Ishikawa (cell line): ENCODE data around the gene PPP1R12C.

ENCODE experiments used
- CEBPB ChIP-seq: IDR thresholded peaks from 2 replicates; pipeline ENCODE4 v1.6.1; 2012
- CREB1 ChIP-seq: IDR thresholded peaks from 2 replicates; pipeline ENCODE4 v1.6.1; 2012; ENCODE audit warnings: low read depth
- EGR1 ChIP-seq: IDR thresholded peaks from 2 replicates; pipeline ENCODE4 v1.6.1; 2012
- EP300 ChIP-seq: IDR thresholded peaks from 2 replicates; pipeline ENCODE4 v1.6.1; 2012; ENCODE audit warnings: borderline replicate concordance
- FOXM1 ChIP-seq: IDR thresholded peaks from 2 replicates; pipeline ENCODE4 v1.6.1; 2012; ENCODE audit warnings: low read depth, borderline replicate concordance
- NFIC ChIP-seq: IDR thresholded peaks from 2 replicates; pipeline ENCODE4 v1.6.1; 2012
- RAD21 ChIP-seq: IDR thresholded peaks from 2 replicates; pipeline ENCODE4 v1.6.1; 2012; ENCODE audit warnings: low read depth
- TAF1 ChIP-seq: IDR thresholded peaks from 2 replicates; pipeline ENCODE4 v1.6.1; 2012; ENCODE audit warnings: low read depth, mild to moderate bottlenecking
- TCF12 ChIP-seq: IDR thresholded peaks from 2 replicates; pipeline ENCODE4 v1.6.1; 2012; ENCODE audit warnings: low read depth
- TEAD4 ChIP-seq: IDR thresholded peaks from 2 replicates; pipeline ENCODE4 v1.6.1; 2012
- YY1 ChIP-seq: IDR thresholded peaks from 2 replicates; pipeline ENCODE4 v1.6.1; 2012; ENCODE audit warnings: low read depth
- ZBTB7A ChIP-seq: IDR thresholded peaks from 2 replicates; pipeline ENCODE4 v1.6.1; 2012; ENCODE audit warnings: low read depth
- TF ChIP-seq, protein P1 (sequence below): IDR thresholded peaks from 2 replicates; pipeline ENCODE4 v1.6.1; 2012; ENCODE audit warnings: low read depth, mild to moderate bottlenecking
- TF ChIP-seq, protein P2 (sequence below): IDR thresholded peaks from 2 replicates; pipeline ENCODE4 v1.6.1; 2012
- TF ChIP-seq, protein P3 (sequence below): IDR thresholded peaks from 2 replicates; pipeline ENCODE4 v1.6.1; 2012

Gene PPP1R12C

DNA sequence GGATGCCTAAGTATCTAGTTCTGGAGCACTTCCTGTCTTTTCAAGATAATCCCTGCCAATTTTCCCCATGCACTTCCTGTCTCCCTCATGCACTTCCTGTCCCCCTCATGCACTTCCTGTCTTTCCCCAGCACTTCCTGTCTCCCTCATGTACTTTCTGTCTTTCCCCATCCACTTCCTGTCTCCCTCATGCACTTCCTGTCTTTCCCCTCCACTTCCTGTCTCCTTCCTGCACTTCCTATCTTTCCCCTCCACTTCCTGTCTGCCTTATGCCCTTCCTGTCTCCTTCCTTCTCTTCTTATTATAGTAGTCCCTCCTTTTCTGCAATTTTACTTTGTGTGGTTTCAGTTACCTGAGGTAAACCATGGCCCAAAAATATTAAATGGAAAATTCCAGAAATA lies 34.6 kb upstream of the PPP1R12C start:
- TF ChIP-seq, protein P1, sequence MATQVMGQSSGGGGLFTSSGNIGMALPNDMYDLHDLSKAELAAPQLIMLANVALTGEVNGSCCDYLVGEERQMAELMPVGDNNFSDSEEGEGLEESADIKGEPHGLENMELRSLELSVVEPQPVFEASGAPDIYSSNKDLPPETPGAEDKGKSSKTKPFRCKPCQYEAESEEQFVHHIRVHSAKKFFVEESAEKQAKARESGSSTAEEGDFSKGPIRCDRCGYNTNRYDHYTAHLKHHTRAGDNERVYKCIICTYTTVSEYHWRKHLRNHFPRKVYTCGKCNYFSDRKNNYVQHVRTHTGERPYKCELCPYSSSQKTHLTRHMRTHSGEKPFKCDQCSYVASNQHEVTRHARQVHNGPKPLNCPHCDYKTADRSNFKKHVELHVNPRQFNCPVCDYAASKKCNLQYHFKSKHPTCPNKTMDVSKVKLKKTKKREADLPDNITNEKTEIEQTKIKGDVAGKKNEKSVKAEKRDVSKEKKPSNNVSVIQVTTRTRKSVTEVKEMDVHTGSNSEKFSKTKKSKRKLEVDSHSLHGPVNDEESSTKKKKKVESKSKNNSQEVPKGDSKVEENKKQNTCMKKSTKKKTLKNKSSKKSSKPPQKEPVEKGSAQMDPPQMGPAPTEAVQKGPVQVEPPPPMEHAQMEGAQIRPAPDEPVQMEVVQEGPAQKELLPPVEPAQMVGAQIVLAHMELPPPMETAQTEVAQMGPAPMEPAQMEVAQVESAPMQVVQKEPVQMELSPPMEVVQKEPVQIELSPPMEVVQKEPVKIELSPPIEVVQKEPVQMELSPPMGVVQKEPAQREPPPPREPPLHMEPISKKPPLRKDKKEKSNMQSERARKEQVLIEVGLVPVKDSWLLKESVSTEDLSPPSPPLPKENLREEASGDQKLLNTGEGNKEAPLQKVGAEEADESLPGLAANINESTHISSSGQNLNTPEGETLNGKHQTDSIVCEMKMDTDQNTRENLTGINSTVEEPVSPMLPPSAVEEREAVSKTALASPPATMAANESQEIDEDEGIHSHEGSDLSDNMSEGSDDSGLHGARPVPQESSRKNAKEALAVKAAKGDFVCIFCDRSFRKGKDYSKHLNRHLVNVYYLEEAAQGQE, result no peak
- TF ChIP-seq TAF1 (no peak), ZBTB7A (no peak), FOXM1 (no peak), RAD21 (no peak), EP300 (no peak), YY1 (no peak)
- TF ChIP-seq, protein P2, sequence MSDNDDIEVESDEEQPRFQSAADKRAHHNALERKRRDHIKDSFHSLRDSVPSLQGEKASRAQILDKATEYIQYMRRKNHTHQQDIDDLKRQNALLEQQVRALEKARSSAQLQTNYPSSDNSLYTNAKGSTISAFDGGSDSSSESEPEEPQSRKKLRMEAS, result peak; percentile 32; the same call in 1 of the 2 replicates
- TF ChIP-seq, protein P3, sequence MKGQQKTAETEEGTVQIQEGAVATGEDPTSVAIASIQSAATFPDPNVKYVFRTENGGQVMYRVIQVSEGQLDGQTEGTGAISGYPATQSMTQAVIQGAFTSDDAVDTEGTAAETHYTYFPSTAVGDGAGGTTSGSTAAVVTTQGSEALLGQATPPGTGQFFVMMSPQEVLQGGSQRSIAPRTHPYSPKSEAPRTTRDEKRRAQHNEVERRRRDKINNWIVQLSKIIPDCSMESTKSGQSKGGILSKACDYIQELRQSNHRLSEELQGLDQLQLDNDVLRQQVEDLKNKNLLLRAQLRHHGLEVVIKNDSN, result no peak

DNA sequence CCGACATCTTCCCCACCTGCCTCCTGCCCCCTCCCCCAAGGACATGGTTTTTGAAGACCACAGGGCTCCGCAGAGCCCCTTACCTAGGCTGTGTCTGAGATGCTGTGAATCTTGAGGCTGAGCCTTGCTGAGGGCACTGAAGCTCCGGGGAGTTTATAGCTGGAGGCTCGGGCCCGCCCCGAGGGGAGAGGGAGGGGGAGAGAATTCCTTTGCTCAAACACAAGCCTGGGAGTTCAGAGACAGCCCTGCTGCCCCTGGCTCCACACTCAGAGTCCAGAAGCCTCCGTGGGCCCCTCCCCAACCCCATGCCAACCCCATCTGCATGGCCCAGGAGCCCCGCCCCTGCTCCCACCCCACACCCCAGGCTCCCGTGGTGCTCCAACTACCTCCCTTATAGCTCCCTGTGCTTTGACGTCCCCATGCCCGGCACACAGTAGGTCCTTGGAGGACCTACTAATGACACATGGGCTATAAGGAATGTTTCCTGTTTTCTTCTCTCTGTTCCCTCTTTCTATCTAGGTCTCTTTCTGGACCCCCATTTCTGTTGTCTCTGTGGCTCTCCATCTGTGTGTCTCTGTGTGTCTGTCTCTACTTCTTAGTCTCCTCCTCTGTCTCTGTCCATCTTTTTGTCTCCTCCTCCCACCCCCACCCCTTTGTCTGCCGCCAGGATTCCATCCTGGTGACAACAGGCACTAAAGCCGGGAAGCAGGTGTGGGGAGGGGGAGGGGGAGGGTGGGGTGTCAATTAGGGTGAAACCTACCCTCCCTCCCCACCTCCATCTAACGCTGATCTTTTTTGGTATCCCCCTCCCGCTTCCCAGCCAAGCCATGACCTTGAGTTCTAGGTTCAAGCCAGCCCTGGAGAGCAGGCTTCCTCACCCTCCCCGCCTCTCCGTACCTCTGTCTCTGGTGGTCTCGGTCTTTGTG lies 31.9 kb upstream of the PPP1R12C start, which contains the start of gene TNNT1:
TNNT1 (minus strand) TSS at position 129 of the 926 bp plus-strand sequence. CDS start 2,049 bp downstream, outside the sequence.
- TF ChIP-seq NFIC (no peak), YY1 (no peak), RAD21 (no peak), TAF1 (no peak), ZBTB7A (no peak), EGR1 (no peak), EP300 (no peak), TCF12 (no peak), CREB1 (no peak), FOXM1 (no peak), TEAD4 (no peak), CEBPB (no peak)
- TF ChIP-seq, protein P3, result no peak
- TF ChIP-seq, protein P1, result no peak
- TF ChIP-seq, protein P2, result no peak

DNA sequence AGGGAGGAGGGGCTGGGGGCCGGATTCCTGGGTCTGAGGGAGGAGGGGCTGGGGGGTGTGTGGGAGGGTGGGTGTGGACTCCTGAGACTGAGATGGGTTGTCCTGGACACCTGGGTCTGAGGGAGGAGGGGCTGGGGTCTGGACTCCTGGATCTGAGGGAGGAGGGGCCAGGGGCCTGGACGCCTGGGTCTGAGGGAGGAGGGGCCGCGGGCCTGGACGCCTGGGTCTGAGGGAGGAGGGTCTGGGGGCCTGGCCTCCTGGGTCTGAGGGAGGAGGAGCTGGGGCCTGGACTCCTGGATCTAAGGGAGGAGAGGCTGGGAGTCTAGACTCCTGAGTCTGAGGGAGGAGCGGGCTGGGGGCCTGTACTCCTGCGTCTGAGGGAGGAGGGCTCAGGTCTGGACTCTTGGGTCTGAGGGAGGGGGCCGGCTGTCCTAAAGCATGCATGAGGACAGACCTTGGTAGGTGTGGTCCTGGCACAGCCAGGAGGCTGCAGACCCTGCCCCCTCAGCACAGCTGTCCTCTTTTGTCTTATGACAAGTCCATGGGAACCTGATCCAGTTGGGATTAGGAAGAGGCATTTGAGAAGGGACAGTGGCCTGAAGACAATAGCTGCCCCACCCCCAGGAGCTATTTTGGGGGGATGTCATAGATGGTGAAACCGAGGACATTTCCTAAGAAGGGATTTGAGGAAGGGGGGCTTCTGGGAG lies 30.3 kb upstream of the PPP1R12C start:
- no peak for TF ChIP-seq CEBPB
- 0 out of 2 replicates have a peak, but pooled peaks have one; percentile 12 for TF ChIP-seq ZBTB7A

DNA sequence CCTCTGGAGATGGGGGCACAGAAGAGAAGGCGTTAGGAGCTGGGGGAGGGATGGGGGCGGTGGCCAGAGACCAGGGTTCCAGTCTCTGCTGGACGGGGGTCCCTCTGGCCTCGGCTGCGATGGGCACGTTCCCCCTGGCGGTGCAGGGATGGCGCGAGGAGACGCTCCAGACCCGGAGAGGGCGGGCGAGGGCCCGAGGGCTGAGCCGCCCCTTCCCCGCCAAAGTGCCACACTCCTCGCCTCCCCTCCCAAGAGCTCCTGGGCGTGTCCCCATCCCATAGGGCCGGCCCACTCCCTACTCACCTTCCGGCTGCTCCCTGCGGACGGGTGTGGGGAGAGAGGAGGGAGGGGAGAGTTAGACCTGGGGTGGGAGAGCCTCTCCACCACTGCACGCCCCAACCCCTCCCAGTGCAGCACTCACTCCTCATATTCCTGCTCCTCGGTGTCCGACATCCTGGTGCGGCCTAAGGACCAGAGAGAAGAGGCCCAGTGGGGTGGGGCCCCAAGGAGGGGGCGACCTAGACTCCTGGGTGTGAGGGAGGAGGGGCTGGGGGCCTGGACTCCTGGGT lies 29.4 kb upstream of the PPP1R12C start:
- TF ChIP-seq CREB1, result no peak
- no peak for TF ChIP-seq CEBPB
- TF ChIP-seq RAD21, result no peak
- no peak for TF ChIP-seq EGR1
- no peak for TF ChIP-seq NFIC
- no peak for TF ChIP-seq FOXM1
- no peak for TF ChIP-seq EP300
- TF ChIP-seq, protein P3, result no peak
- TF ChIP-seq, protein P2, result no peak
- TF ChIP-seq ZBTB7A, result no peak
- no peak for TF ChIP-seq YY1
- TF ChIP-seq TCF12, result no peak
- TF ChIP-seq, protein P1, result no peak
